H1 (cell line): ENCODE results near the gene AGBL4. TPM values are rescaled to one million over a fixed set of nuclear protein-coding genes. Genes with fewer than 3 reads are reported as not detected.

ENCODE experiments used
- CTCF ChIA-PET: fragments of 300-600 bp; sonication (Branson Sonifier 250); formaldehyde crosslinking; loops from one replicate; lab custom pipeline; 2021; ENCODE audit not compliant: partially characterized antibody; lab: Charles Lee
- POLR2A ChIA-PET: fragments of 300-600 bp; sonication (Branson Sonifier 250); formaldehyde crosslinking; loops from one replicate; lab custom pipeline; 2021; ENCODE audit warnings: inconsistent platforms; ENCODE audit not compliant: partially characterized antibody; lab: Charles Lee
- DNase-seq, 2 experiments: peaks; one replicate each; pipeline versions ENCODE4 v3.0.0 to v3.0.0-alpha.2; 2010 to 2022; ENCODE audit warnings: low spot score in 2 of 2, low read depth in 1 of 2, mixed read lengths in 1 of 2
- FAIRE-seq: peaks from 2 replicates; lab custom pipeline; 2011; peaks lifted over from hg19 to GRCh38; lab: Jason Lieb, UNC
- H2AFZ ChIP-seq: 2 replicates; pipeline ENCODE4 v1.8.1; 2012; ENCODE audit warnings: low read length, inconsistent platforms
- H2AK5ac ChIP-seq: 2 replicates; pipeline ENCODE4 v1.6.1; 2013; ENCODE audit warnings: low read depth, low read length
- H2BK120ac ChIP-seq: replicated peaks from 2 replicates; pipeline ENCODE3; 2013; ENCODE audit warnings: low read depth, low read length, inconsistent platforms
- H2BK12ac ChIP-seq: 2 replicates; pipeline ENCODE4 v1.6.1; 2013; ENCODE audit warnings: low read depth, low read length
- H2BK15ac ChIP-seq: 2 replicates; pipeline ENCODE4 v1.6.1; 2013; ENCODE audit warnings: low read length
- H2BK20ac ChIP-seq: 2 replicates; pipeline ENCODE4 v1.6.1; 2013; ENCODE audit warnings: low read length
- H2BK5ac ChIP-seq: 2 replicates; pipeline ENCODE4 v1.6.1; 2013; ENCODE audit warnings: low read depth, low read length
- H3K14ac ChIP-seq: 2 replicates; pipeline ENCODE4 v1.6.1; 2013; ENCODE audit warnings: inconsistent platforms; ENCODE audit not compliant: insufficient read length
- H3K18ac ChIP-seq: 2 replicates; pipeline ENCODE4 v1.6.1; 2013; ENCODE audit warnings: low read length; ENCODE audit errors: extremely low read depth
- H3K23ac ChIP-seq: 2 replicates; pipeline ENCODE4 v1.6.1; 2013; ENCODE audit warnings: inconsistent platforms; ENCODE audit not compliant: insufficient read length
- H3K23me2 ChIP-seq: 2 replicates; pipeline ENCODE4 v1.6.1; 2013; ENCODE audit warnings: low read depth, low read length
- H3K27ac ChIP-seq: 2 replicates; pipeline ENCODE4 v1.6.1; 2011; ENCODE audit warnings: low read depth, low read length, inconsistent platforms
- H3K27me3 ChIP-seq, 4 experiments: replicated peaks in 1 of 4; 1 replicate in 1 of 4; 2 replicates in 3 of 4; pipeline versions ENCODE4 v1.6.1 to v1.8.1; 2011 to 2013; ENCODE audit warnings: low read length in 3 of 4, mild to moderate bottlenecking in 3 of 4, inconsistent platforms in 2 of 4, mixed read lengths in 2 of 4, moderate library complexity in 1 of 4; ENCODE audit not compliant: control insufficient read depth in 3 of 4, insufficient read depth in 3 of 4; ENCODE audit errors: extremely low read depth in 1 of 4
- H3K36me3 ChIP-seq, 4 experiments: 2 replicates each; pipeline versions ENCODE4 v1.6.1 to v1.8.1; 2011 to 2013; ENCODE audit warnings: mild to moderate bottlenecking in 4 of 4, low read length in 3 of 4, moderate library complexity in 2 of 4, control low read depth in 1 of 4, inconsistent platforms in 1 of 4; ENCODE audit not compliant: insufficient read depth in 4 of 4, control insufficient read depth in 2 of 4
- H3K4ac ChIP-seq: replicated peaks from 2 replicates; pipeline ENCODE3; 2013; ENCODE audit warnings: low read length, low read depth, mixed read lengths, inconsistent platforms; ENCODE audit not compliant: insufficient read length
- H3K4me1 ChIP-seq, 4 experiments: replicated peaks in 1 of 4; 1 replicate in 1 of 4; 2 replicates in 3 of 4; pipeline versions ENCODE4 v1.6.1 to v1.8.1; 2011 to 2013; ENCODE audit warnings: low read length in 3 of 4, inconsistent platforms in 2 of 4, mixed read lengths in 1 of 4; ENCODE audit not compliant: insufficient read depth in 4 of 4, control insufficient read depth in 3 of 4
- H3K4me2 ChIP-seq, 2 experiments: 2 replicates each; pipeline versions ENCODE4 v1.6.1 to v1.8.1; 2011 to 2013; ENCODE audit warnings: low read depth in 2 of 2, low read length in 2 of 2, control low read depth in 1 of 2, inconsistent platforms in 1 of 2, mild to moderate bottlenecking in 1 of 2; ENCODE audit not compliant: insufficient read depth in 1 of 2
- H3K4me3 ChIP-seq, 4 experiments: fragments of 200-600, 300-600 bp in 1 of 4; sonication (generic), shearing (Covaris generic), sonication (Bioruptor Twin) in 1 of 4; 2 replicates each; pipeline versions ENCODE4 v1.5.1 to v1.8.1; 2011 to 2016; ENCODE audit warnings: low read length in 4 of 4, low read depth in 3 of 4, control low read depth in 2 of 4, inconsistent platforms in 2 of 4, mild to moderate bottlenecking in 2 of 4, mixed read lengths in 1 of 4, moderate library complexity in 1 of 4; ENCODE audit not compliant: insufficient read depth in 2 of 4; ENCODE audit errors: extremely low read depth in 1 of 4
- H3K56ac ChIP-seq: replicated peaks from 2 replicates; pipeline ENCODE3; 2013; ENCODE audit warnings: low read depth, mild to moderate bottlenecking, mixed read lengths, low read length, inconsistent platforms; ENCODE audit not compliant: insufficient read length
- H3K79me1 ChIP-seq: 2 replicates; pipeline ENCODE4 v1.6.1; 2013; ENCODE audit warnings: low read depth, low read length, control low read depth
- H3K79me2 ChIP-seq, 2 experiments: 2 replicates each; pipeline versions ENCODE4 v1.6.1 to v1.8.1; 2012 to 2013; ENCODE audit warnings: low read length in 2 of 2, mild to moderate bottlenecking in 2 of 2, inconsistent platforms in 1 of 2; ENCODE audit not compliant: insufficient read depth in 2 of 2, control insufficient read depth in 1 of 2
- H3K9ac ChIP-seq, 4 experiments: replicated peaks in 1 of 4; 1 replicate in 1 of 4; 2 replicates in 3 of 4; pipeline versions ENCODE4 v1.6.1 to v1.8.1; 2011 to 2013; ENCODE audit warnings: low read depth in 3 of 4, low read length in 3 of 4, control low read depth in 2 of 4, mild to moderate bottlenecking in 2 of 4, moderate library complexity in 2 of 4, inconsistent platforms in 1 of 4; ENCODE audit errors: extremely low read depth in 1 of 4
- H3K9me3 ChIP-seq, 2 experiments: 2 replicates each; pipeline versions ENCODE4 v1.6.1 to v1.8.1; 2012 to 2013; ENCODE audit warnings: mild to moderate bottlenecking in 2 of 2, moderate library complexity in 2 of 2, control low read depth in 1 of 2, inconsistent platforms in 1 of 2, low read depth in 1 of 2, low read length in 1 of 2, mixed read lengths in 1 of 2; ENCODE audit not compliant: insufficient read depth in 2 of 2
- H4K20me1 ChIP-seq, 2 experiments: replicated peaks in 1 of 2; 2 replicates each; pipeline versions ENCODE3 to v1.8.1; 2011 to 2013; ENCODE audit warnings: inconsistent platforms in 2 of 2, low read length in 2 of 2, mild to moderate bottlenecking in 1 of 2; ENCODE audit not compliant: insufficient read depth in 2 of 2, control insufficient read depth in 1 of 2
- H4K5ac ChIP-seq: 2 replicates; pipeline ENCODE4 v1.6.1; 2013; ENCODE audit warnings: low read length, low read depth, mixed read lengths, inconsistent platforms; ENCODE audit not compliant: insufficient read length
- H4K8ac ChIP-seq: 2 replicates; pipeline ENCODE4 v1.8.0; 2013; ENCODE audit warnings: mild to moderate bottlenecking, moderate library complexity, low read length, inconsistent platforms; ENCODE audit not compliant: insufficient read depth; ENCODE audit errors: extremely low read depth
- H4K91ac ChIP-seq: replicated peaks from 2 replicates; pipeline ENCODE3; 2013; ENCODE audit warnings: low read length, mixed read lengths, inconsistent platforms; ENCODE audit not compliant: insufficient read length
- CBX8 ChIP-seq: fragments of 300-800, 300-1000 bp; sonication (generic); IDR thresholded peaks from 2 replicates; pipeline ENCODE4 v1.7.1; 2016; ENCODE audit warnings: low read depth, low read length, borderline replicate concordance
- CHD2 ChIP-seq: IDR thresholded peaks from 2 replicates; pipeline ENCODE4 v1.6.1; 2012; ENCODE audit warnings: low read length, improper control_type of control experiment
- EZH2 ChIP-seq: fragments of 200-600 bp; sonication (generic); IDR thresholded peaks from 2 replicates; pipeline ENCODE4 v1.7.1; 2012; ENCODE audit warnings: low read depth, mild to moderate bottlenecking, moderate library complexity, low read length, inconsistent platforms; ENCODE audit not compliant: severe bottlenecking
- GABPA ChIP-seq: IDR thresholded peaks from 2 replicates; pipeline ENCODE4 v1.6.1; 2011; ENCODE audit warnings: mild to moderate bottlenecking, low read length, moderate library complexity, borderline replicate concordance; ENCODE audit not compliant: insufficient read depth
- JUND ChIP-seq: IDR thresholded peaks from 2 replicates; pipeline ENCODE4 v1.6.1; 2011; ENCODE audit warnings: mild to moderate bottlenecking, improper control_type of control experiment, low read length
- POLR2A ChIP-seq, 2 experiments: IDR thresholded peaks; 1 replicate in 1 of 2; 2 replicates in 1 of 2; pipeline ENCODE4 v1.6.1; 2011; ENCODE audit warnings: low read depth in 2 of 2, low read length in 2 of 2, mild to moderate bottlenecking in 2 of 2; ENCODE audit errors: control extremely low read depth in 1 of 2
- POLR2AphosphoS5 ChIP-seq: IDR thresholded peaks from 2 replicates; pipeline ENCODE4 v1.6.1; 2011; ENCODE audit warnings: low read depth, low read length
- POU5F1 ChIP-seq: IDR thresholded peaks from 2 replicates; pipeline ENCODE4 v1.6.1; 2011; ENCODE audit warnings: low read depth, mild to moderate bottlenecking, low read length, moderate library complexity
- RBBP5 ChIP-seq: IDR thresholded peaks from 2 replicates; pipeline ENCODE4 v1.7.1; 2012; ENCODE audit warnings: low read depth, mild to moderate bottlenecking, inconsistent platforms, low read length, moderate library complexity, borderline replicate concordance
- RFX5 ChIP-seq: IDR thresholded peaks from 2 replicates; pipeline ENCODE4 v1.6.1; 2011; ENCODE audit warnings: low read depth, low read length, improper control_type of control experiment, borderline replicate concordance
- SAP30 ChIP-seq: fragments of 300-600 bp; sonication (generic); IDR thresholded peaks from 2 replicates; pipeline ENCODE4 v1.7.1; 2012; ENCODE audit warnings: low read length, moderate library complexity, mild to moderate bottlenecking, inconsistent platforms; ENCODE audit not compliant: insufficient read depth, insufficient replicate concordance
- SIX5 ChIP-seq: IDR thresholded peaks from 2 replicates; pipeline ENCODE4 v1.6.1; 2011; ENCODE audit warnings: mild to moderate bottlenecking, low read depth, low read length
- SP1 ChIP-seq: IDR thresholded peaks from 2 replicates; pipeline ENCODE4 v1.6.1; 2011; ENCODE audit warnings: low read depth, low read length
- SP2 ChIP-seq: IDR thresholded peaks from 2 replicates; pipeline ENCODE4 v1.6.1; 2012; ENCODE audit warnings: mild to moderate bottlenecking, low read length, inconsistent platforms
- SRF ChIP-seq: IDR thresholded peaks from 2 replicates; pipeline ENCODE4 v1.6.1; 2011; ENCODE audit warnings: mild to moderate bottlenecking, low read depth, low read length, moderate library complexity
- TAF1 ChIP-seq: IDR thresholded peaks from 2 replicates; pipeline ENCODE4 v1.6.1; 2011; ENCODE audit warnings: mild to moderate bottlenecking, low read depth, low read length
- WGBS, 2 experiments: shearing (Covaris generic) in 1 of 2; methylation state at CpG; one replicate each; pipeline versions ENCODE4 v1.1.6 to v1.1.7; 2013 to 2015; ENCODE audit warnings: low lambda C conversion rate in 2 of 2, mixed read lengths in 2 of 2, inconsistent platforms in 1 of 2, low coverage in 1 of 2, missing lambda C conversion rate in 1 of 2; ENCODE audit not compliant: insufficient replicate concordance in 2 of 2, insufficient coverage in 1 of 2, insufficient read length in 1 of 2; ENCODE audit errors: extremely low coverage in 1 of 2, missing lambda C conversion rate in 1 of 2; 5-methylcytosine and 5-hydroxymethylcytosine counted together
- polyA plus RNA-seq, 7 experiments: library from polyadenylated mRNA; depleted of rRNA in 3 of 7; stranded (reverse) in 5 of 7; unstranded in 2 of 7; fragments of >200 nt in 5 of 7; fragments of 200-250 nt in 2 of 7; gene quantifications; 1 replicate in 5 of 7; 2 replicates in 1 of 7; 4 replicates in 1 of 7; pipeline versions ENCODE4 v1.2.1 to v1.2.3, GENCODE V29; 2011 to 2013; ENCODE audit warnings: missing spikeins in 2 of 7, mixed read lengths in 2 of 7
- total RNA-seq: library from RNA; stranded (reverse); fragmentation: NEBNext Ultra II Directional; extraction: Animal tissue kit (Norgen Biotek cat#: 25700); gene quantifications from 2 replicates; pipeline ENCODE4 v1.2.1, GENCODE V29; 2021

Gene AGBL4
- total and polyA plus RNA-seq, 2 of the 8 experiments (the other 6 are each of a cell fraction or from before 2014, with no cell fraction given): 0.41 to 0.45 TPM

GRCh38 chr1:48686159-48686558 lies 1337.6 kb downstream of the AGBL4 start:
- H4K20me1 ChIP-seq: no peaks in the 10 kb centered on the region
- no peak overlapping the region for H2BK20ac ChIP-seq
- no peak overlapping the region for H3K4me3 ChIP-seq
- H3K9me3 ChIP-seq: no peaks in the 10 kb centered on the region
- no peaks in the 10 kb centered on the region for H3K79me1 ChIP-seq
- H3K23me2 ChIP-seq: no peaks in the 10 kb centered on the region
- H3K27me3 ChIP-seq: no peaks in the 10 kb centered on the region
- H3K14ac ChIP-seq: no peak overlapping the region
- H3K23ac ChIP-seq: no peak overlapping the region
- CTCF ChIA-PET: interaction anchor here (1.4 to 7.3 kb wide), 6 partner anchors 10 to 113 kb away, joined by 3 to 70 read pairs (median 7); no protein-coding TSS in a partner anchor
- H4K8ac ChIP-seq: no peak overlapping the region
- no peak overlapping the region for H3K4ac ChIP-seq
- H4K91ac ChIP-seq: no peak overlapping the region
- H3K9ac ChIP-seq: no peak overlapping the region
- H2AFZ ChIP-seq: no peak overlapping the region
- 84% methylated on average over 5 of the region's 5 CpGs; no CpG with 5 or more reads in 1 of the 2 experiments for WGBS, 2 experiments
- no peak overlapping the region for H4K5ac ChIP-seq
- H2BK5ac ChIP-seq: no peak overlapping the region
- FAIRE-seq (no peak), DNase-seq (no peak)
- no peak overlapping the region for H3K4me2 ChIP-seq
- H2BK15ac ChIP-seq: no peak overlapping the region
- H3K18ac ChIP-seq: no peak overlapping the region
- H3K56ac ChIP-seq: no peak overlapping the region
- no peak overlapping the region for H2BK12ac ChIP-seq
- no peak overlapping the region for H3K27ac ChIP-seq
- peaks cover 0 to 5% (median 4%) of the 10 kb centered on the region in 4 experiments; a peak in 4 of 7 replicates for H3K4me1 ChIP-seq
- no peaks in the 10 kb centered on the region for H3K79me2 ChIP-seq
- POLR2A ChIA-PET: interaction anchor here (1.2 kb wide), 1 partner anchor 9 kb away, joined by 3 read pairs; no protein-coding TSS in a partner anchor
- no peaks in the 10 kb centered on the region for H3K36me3 ChIP-seq
- no peak overlapping the region for H2BK120ac ChIP-seq
- H2AK5ac ChIP-seq: no peak overlapping the region
- no peak for TF ChIP-seq JUND
- TF ChIP-seq SAP30: no peak
- no peak for TF ChIP-seq POLR2A (IDR thresholded peaks at IDR 0.05; ENCODE audit: control extremely low read depth in 1 of 2, low read depth in 2 of 2, low read length in 2 of 2)
- TF ChIP-seq SP2: no peak
- TF ChIP-seq RBBP5: no peak
- TF ChIP-seq POU5F1: no peak
- no peak for TF ChIP-seq RFX5
- no peak for TF ChIP-seq EZH2
- TF ChIP-seq CBX8: no peak
- no peak for TF ChIP-seq CHD2
- TF ChIP-seq POLR2AphosphoS5: no peak
- no peak for TF ChIP-seq TAF1
- TF ChIP-seq SIX5: no peak
- no peak for TF ChIP-seq GABPA
- TF ChIP-seq SP1: no peak
- no peak for TF ChIP-seq SRF
